ENCODE data around the gene CDCP2.

DNA sequence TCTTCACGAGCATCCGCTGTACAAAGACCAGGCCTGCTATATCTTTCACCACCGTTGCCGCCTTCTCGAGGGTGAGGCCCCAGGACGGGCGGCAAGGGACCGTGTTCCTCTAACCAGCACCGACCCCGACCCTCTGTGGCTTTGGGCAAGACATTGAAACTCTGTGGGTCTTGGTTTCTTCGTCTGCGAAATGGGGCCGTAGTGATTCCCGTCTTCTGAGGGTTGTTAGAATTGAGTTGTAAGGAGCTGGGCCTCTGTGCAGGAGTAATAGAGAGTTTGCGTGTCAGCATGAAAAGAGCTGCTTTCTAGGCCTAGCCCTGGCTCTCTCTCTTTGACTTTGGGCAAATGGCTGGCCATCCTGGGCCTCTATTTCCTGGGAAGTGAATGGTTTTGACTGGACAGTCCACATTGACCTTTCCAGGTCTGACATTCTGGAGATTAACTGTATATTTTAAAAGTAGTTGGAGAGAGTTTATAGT lies 47.8 kb upstream of the CDCP2 start:
- TF ChIP-seq POLR2A (IDR thresholded peaks at IDR 0.05) (no peak), POLR2AphosphoS5 (IDR thresholded peaks at IDR 0.05) (no peak), EP300 (IDR thresholded peaks at IDR 0.05) (no peak)
- TF ChIP-seq, protein P1, sequence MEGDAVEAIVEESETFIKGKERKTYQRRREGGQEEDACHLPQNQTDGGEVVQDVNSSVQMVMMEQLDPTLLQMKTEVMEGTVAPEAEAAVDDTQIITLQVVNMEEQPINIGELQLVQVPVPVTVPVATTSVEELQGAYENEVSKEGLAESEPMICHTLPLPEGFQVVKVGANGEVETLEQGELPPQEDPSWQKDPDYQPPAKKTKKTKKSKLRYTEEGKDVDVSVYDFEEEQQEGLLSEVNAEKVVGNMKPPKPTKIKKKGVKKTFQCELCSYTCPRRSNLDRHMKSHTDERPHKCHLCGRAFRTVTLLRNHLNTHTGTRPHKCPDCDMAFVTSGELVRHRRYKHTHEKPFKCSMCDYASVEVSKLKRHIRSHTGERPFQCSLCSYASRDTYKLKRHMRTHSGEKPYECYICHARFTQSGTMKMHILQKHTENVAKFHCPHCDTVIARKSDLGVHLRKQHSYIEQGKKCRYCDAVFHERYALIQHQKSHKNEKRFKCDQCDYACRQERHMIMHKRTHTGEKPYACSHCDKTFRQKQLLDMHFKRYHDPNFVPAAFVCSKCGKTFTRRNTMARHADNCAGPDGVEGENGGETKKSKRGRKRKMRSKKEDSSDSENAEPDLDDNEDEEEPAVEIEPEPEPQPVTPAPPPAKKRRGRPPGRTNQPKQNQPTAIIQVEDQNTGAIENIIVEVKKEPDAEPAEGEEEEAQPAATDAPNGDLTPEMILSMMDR (IDR thresholded peaks at IDR 0.05): no peak
